Retinal pigment epithelial cell (primary cell): ENCODE results near the gene ZNF385A.

Experiments
- DNase-seq: peaks from one replicate; pipeline ENCODE4 v3.0.0-alpha.2; 2010; ENCODE audit warnings: low read depth
- H3K4me3 ChIP-seq: 2 replicates; pipeline ENCODE4 v1.5.1; 2011; ENCODE audit warnings: mild to moderate bottlenecking, low read length, control low read depth, moderate library complexity
- CTCF ChIP-seq: conservative IDR thresholded peaks from 2 replicates; pipeline ENCODE4 v1.5.1; 2011; ENCODE audit warnings: low read depth, low read length, control low read depth, inconsistent platforms

ZNF385A gene

GRCh38 chr12:54405573-54405972, 21.0 kb upstream of the ZNF385A start:
- no peak for TF ChIP-seq CTCF
- DNase-seq, result no peak
- H3K4me3 ChIP-seq, result no peak overlapping the region

GRCh38 chr12:54405106-54405505, 20.6 kb upstream of the ZNF385A start:
- TF ChIP-seq CTCF, result no peak
- DNase-seq, result no peak
- H3K4me3 ChIP-seq, result no peak overlapping the region

- no peak overlapping the region for H3K4me3 ChIP-seq
- DNase-seq, result no peak
Observed at GRCh38 chr12:54404061-54405004, 19.8 kb upstream of the ZNF385A start.

GRCh38 chr12:54401119-54401518, 16.6 kb upstream of the ZNF385A start:
- H3K4me3 ChIP-seq, result no peak overlapping the region
- TF ChIP-seq CTCF, result no peak

More at GRCh38 chr12:54404061-54405004, 19.8 kb upstream of the ZNF385A start:
- peak; percentile 99 for TF ChIP-seq CTCF

GRCh38 chr12:54398995-54399793, 14.7 kb upstream of the ZNF385A start:
- H3K4me3 ChIP-seq, result no peak overlapping the region
- peak; percentile 100 for TF ChIP-seq CTCF
- DNase-seq, result no peak

More at GRCh38 chr12:54401119-54401518, 16.6 kb upstream of the ZNF385A start:
- DNase-seq, result no peak

GRCh38 chr12:54398218-54398617, 13.7 kb upstream of the ZNF385A start:
- TF ChIP-seq CTCF, result no peak
- DNase-seq, result no peak
- H3K4me3 ChIP-seq, result no peak overlapping the region
